HG02623 (cell line): ENCODE results near the gene STIMATE.

Source experiments
- ATAC-seq: cut with Tn5 transposase; IDR thresholded peaks from one replicate; pipeline ENCODE4 v1.9.1; 2021; ENCODE audit warnings: moderate library complexity; ENCODE audit not compliant: unreplicated experiment

Gene STIMATE

DNA sequence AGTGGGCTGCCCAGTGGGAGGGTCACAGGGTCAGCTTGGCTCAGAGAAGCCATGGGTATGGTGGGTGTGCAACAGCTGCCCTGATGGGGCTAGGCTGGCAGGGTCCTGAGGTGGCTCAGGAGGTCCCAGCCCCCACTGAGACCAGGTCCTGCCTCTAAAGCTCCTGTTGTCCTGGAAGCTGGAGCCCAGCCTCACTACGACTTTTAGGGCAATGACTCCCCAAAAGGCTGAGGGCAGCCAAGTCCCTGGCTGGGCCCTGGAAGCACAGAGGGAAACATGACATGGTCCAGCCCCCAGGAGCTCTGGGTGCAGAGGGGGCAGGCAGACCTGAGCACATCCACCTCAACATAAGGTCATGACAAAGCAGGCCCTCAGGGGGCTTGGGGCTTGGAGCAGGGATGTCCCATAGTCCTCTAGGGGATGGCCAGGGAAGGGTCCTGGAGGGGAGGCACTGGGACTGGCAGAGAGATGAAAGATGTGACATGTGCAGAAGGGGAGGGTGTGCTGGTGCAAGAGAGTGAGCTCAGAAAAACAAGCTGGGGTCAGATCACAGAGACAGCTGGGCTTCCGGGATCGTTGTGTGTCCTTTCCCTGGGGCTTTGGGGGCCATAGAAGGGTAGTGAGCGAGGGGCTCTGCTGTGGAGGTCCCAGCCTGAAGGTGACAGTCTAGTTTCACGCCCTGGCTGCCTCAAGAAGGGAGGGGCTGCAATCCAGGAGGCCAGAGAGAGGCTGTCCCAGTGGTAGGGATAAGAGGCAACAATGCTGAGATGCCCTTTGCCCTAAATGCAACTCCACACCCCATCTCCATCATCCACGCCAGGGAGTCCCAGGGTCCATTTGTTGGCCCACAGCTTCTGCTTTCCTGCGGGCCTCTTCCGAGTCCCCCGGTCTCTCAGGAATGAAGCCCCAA is 103.4 kb downstream of the STIMATE start:
- no peak for ATAC-seq

DNA sequence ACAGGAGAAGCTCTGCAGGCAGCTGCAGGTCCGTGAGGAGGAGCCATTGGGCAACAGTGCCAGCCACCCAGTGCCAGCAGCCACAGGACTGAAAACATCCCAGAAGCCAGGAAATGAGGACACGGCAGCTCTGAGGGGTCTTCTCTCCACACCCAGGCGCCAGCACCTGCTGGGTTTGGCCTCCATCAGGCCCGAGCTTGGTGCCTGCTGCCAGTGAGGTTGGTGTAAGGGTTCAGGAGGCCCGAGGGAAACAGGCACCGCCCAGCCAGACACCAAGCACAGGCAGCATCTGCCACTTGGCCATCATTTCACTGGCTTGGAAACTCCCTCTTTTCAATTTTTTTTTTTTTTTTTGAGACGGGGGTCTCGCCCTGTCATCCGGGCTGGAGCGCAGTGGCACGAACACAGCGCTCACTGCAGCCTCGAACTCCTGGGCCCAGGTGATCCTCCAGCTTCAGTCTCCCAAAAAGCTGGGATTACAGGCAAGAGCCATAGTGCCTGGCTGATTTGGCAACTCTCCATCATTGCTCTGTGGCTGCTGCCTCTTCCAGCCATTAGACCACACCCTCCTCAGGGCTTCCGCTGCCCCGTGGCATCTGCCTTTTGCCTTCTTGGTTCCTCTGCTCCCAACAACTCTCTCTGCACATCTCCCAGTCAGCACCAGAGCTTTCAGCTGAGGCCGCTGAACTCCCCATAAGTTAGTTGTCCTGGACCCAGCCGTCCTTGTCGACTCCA is 104.2 kb downstream of the STIMATE start:
- no peak for ATAC-seq

DNA sequence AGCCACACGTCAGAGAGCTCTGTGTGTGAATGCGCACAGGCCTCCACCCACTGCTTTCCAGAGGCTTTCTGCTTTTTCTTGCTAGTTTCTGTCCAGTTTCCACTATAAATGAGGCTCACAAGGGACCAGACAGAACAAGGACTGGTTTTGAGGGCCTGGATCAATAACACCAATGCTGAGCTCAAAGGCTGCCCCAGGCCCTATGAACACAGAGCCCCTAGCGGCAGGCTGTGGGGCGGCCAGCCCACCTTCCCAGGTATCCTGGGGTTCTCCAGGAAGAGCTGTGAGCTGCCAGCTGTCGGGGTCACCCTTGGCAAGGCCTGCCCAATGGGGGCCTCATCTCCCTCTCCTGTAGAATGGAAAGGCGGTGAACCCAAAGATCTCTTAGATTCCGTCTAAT is 104.9 kb downstream of the STIMATE start:
- no peak for ATAC-seq

DNA sequence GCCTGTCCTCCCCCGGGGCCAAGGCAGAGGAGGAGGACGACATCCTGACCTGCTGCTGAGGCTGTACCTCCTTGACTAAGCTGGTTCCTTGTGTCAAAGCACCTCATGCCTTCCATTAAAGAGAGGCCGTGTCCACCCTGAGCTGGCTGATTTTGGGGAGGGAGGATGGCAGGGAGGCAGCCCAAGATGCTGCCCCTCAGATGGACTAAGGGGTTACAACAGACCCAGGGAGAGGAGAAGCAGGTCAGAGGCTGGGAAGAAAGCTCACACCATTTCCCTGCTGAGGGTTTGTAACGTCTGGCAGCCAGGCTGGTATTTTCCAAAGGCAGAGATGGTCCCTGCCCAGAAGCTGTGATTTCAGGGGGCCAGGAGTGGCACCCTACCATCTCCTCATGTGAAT is 105.4 kb downstream of the STIMATE start:
- ATAC-seq, result no peak

DNA sequence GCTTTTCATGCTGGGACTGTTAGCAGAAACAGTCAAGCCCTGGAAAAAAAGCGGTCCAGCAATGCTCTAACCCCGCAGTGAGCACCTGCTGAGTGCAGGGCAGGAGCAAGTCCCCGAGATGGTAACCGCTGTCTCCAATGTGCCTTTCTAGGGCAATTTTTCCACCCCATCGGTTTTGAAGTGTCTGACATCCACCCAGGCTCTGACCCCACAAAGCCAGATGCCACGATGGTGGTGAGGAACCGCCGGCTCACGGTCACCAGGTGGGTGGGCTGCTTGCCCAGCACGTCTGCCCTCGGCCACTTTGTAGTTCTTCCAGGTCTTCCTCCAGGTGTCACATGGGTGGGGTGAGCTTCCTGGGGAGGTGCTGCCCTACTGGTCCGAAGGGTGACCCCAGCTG is 106.0 kb downstream of the STIMATE start:
- ATAC-seq, result no peak

DNA sequence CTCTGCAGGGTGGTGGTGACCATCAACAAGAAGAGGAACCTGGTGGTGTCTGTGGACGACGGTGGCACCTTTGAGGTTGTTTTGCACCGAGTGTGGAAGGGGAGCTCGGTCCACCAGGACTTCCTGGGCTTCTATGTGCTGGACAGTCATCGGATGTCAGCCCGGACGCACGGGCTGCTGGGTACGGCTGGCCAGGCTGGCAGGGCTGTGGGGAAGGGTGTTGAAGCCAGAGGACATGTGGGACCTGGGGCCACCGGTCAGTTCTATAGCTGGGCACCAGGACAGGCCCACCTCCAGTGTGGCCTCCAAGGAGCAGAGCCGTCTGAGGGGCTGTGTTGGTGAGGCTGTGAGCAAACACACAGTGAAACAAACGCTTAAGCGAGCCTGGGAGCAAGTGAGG is 106.6 kb downstream of the STIMATE start:
- ATAC-seq, result no peak

DNA sequence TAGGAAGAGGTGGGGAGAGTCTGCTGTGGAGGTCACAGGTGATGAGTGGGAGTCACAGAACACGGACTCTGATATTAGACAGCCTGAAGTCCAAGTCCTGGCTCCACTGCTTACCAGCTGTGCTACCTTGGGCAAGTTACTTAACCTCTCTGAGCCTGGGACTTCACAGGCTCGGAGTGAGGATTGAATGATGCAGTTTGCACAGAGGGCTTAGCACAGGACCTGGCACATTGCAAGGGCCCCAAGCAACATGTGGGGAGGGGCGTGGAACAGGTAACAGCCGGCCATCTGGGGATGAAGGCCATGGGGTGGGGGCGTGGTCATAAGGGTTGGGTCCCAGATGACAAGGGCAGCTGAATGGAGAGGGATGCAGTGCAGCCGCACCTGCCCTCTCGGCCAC is 107.0 kb downstream of the STIMATE start:
- no peak for ATAC-seq

DNA sequence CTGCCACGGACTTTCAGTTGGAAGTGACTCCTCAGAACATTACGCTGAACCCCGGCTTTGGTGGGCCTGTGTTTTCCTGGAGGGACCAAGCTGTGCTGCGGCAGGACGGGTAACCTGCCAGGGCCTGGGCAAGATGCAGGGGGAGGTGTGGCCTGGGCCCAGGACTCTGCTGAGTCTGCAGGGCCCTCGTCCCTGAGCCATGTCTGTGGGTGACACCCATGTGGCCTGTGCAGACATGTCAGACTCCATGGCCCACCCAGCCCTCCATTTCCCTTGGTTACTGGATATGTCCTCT is 107.7 kb downstream of the STIMATE start:
- no peak for ATAC-seq

DNA sequence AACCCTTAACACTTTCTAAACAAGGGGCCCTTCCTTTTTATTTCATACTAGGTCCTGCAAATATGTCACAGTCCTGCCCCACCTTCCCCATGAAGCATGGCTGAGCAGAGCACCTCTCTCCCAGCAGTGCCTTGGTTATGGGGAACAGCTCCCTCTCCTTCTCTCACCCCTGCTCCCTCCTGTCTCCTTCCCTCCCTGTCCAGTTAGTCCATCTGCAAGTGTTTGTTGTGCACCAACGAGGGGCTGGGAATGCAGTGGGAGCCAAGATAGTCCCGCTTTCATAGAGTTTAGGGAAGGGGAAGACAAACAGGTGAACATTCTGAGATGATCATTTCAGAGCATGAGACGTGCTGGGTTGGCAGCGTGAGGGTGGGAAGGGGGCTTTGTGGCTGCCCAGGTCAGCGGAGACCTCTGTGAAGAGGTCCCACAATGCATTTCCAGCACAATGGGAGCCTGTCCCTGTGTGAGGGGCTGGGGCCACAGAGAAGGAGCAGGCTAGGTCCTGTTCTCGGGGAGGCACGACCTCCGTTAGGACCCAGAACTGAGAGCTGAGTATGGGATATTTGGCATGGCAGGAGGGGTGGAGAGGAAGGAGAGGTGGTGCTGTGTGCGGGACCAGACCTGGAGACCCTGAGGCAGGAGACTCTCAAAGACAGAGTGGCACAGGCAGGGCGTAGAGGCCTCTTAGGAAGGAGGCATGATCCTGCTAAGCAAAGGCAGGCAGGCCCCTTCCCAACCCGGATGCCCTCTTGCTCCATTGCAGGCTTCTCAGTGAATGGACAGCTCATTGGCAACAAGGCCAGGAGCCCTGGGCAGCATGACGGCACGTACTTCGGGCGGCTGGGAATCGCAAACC is 108.2 kb downstream of the STIMATE start:
- no peak for ATAC-seq

DNA sequence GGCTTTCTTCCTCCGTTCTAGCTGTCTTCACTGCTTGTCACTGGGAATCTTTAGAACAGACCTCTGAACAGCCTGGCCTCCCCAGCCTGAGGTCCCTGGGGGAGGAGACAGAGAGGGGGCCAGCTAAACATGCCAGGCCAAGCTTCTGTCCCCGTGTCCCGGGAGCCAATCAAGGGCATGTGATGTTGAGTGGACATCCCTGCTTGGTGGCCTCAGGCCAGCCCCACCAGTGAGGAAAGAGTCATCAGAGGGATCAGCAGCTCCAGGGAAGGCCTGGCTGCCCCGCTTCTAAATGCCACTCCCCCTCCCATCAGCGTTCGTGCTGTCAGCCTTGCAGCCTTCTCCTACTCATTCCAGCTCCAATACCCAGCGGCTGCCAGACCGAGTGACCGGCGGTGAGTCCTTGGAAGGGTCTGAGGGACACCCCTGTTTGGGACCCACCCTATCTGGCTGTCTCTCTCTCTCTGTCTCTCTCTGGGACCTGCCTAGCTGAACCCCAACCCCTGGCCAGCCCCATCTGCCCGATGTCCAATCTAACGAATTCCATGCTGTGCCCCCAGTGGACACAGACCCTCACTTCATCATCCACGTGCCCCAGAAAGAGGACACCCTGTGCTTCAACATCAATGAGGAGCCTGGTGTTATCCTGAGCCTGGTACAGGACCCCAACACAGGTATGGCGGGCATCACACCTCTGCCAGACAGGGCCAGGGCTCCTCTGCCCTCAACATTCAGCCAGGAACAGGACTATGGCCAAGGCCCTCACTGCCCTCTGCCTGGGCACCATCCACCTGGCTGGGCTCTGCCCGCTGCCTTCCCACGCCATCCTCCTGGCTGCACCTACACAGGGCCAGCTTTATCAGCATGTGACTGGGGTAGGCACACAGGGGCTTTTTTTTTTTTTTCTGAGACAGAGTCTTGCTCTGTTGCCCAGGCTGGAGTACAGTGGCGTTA is 109.4 kb downstream of the STIMATE start:
- ATAC-seq, result no peak

DNA sequence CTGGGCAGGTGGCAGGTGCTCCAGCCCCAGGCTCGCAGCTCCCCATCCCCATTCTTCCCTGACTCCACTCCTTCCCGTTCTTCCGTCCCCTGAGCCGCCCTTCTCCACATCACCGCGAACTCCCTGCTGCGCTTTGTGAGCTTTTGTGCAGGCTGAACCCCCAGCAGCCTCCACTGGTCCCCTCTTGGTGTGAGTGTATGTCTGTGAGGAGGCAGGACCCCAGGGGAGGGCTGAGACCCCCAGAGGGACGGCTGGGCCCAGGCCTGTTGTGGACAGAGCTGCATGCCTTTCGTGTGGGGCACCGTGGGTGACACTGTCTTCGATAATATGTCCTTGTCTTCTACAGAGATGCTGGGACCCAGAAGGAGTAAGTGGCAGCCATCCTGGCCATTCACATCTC is 110.1 kb downstream of the STIMATE start:
- no peak for ATAC-seq
